ENCODE measurements around the gene SLC6A11.

The SLC6A11 gene

DNA sequence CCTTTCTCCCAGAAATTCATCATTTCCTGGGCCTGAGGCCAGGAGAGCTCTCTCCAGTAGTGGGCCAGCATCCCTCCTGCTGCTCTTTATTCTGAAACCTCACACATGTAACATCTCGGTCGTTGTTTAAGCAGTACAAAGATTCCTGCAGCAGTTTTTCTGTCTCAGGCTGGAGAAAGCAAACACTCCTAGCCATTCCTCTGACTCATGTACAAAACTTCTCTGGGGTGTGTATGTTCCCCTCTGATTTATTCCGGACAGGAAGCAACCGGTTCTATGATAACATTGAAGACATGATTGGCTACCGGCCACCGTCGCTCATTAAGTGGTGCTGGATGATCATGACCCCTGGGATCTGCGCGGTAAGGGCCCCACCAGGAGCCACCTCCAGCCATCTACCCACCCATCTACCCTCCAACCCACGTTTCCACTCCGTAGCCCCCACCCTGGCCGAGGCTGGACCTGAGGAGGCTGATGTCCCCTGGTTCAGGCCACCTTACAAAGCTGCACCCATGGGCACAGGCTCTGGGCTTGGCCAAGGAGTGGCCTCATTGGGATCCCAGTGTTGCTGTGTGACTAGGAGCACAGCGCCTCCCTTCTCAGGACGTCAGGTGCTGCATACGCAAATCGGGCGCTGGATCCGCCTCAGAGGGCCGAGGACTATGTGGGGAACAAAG lies 117.9 kb downstream of the SLC6A11 start:
- no peak for DNase-seq

DNA sequence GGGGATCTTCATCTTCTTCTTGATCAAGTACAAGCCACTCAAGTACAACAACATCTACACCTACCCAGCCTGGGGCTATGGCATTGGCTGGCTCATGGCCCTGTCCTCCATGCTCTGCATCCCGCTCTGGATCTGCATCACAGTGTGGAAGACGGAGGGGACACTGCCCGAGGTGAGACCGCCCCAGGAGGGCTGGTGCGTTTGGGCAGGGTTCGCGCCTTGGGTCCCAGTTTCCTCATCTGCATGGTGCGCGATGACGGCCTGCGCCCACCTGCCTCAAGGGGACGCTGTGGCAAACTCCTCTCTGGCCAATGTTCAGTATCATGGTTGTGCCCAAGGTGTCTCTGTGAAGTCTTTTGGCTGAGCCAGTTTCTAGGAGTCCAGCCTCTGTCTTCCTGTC lies 119.0 kb downstream of the SLC6A11 start:
- DNase-seq, result no peak

DNA sequence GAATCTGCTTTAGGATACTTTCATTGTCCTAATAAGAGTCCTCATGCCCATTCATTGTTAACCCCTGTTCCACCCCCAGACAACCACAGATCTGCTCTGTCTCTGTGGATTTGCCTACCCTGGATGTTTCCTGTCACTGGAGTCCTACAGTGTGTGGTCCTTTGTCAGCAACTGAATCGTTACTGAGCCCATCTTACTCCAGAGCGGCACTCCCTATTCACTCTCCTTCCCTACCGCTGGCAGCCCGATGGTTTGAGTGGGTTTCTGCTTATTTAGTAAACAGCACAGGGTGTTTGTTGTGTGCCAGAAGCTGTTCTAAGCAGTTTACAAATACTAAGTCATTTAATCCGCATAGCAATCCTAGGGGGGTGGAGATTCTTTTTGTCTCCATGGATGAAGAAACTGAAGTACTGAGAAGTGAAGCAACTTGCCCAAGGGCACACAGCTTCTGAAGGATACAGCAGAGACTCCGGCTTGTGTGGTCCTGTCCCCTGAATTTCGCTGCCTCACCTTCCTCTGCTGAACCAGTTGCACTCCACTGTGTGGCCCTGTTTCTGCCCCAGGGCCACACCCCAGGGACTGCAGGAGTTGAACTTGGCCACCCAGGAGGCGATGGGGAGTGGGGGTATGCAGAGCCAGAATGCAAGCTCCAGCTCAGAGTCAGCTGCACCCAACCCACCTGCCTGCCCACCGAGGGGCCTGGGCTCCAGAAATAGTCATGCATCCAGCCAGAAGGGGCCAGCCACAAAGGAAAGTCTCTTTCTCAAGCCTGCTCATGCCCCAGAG lies 120.0 kb downstream of the SLC6A11 start:
- DNase-seq, result no peak

DNA sequence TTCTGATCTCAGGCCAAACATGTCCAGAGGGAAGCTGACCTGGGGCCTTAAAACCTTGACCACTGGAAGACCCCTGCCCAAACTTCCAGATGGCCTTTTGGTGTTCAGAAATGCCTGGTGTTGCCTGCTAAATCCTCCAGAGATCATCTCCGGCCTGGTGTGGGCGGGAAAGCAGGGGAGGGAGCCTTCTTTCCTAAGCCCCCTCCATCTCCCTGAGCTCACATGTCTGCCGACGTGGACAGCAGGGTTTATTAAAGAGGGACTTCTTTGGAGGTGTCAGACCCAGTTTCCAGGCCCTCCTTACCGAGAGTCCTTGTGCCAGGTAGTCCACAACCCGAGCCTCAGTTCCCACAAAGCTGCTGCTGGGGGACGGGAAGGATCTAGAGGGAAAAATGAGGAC lies 120.7 kb downstream of the SLC6A11 start:
- no peak for DNase-seq

DNA sequence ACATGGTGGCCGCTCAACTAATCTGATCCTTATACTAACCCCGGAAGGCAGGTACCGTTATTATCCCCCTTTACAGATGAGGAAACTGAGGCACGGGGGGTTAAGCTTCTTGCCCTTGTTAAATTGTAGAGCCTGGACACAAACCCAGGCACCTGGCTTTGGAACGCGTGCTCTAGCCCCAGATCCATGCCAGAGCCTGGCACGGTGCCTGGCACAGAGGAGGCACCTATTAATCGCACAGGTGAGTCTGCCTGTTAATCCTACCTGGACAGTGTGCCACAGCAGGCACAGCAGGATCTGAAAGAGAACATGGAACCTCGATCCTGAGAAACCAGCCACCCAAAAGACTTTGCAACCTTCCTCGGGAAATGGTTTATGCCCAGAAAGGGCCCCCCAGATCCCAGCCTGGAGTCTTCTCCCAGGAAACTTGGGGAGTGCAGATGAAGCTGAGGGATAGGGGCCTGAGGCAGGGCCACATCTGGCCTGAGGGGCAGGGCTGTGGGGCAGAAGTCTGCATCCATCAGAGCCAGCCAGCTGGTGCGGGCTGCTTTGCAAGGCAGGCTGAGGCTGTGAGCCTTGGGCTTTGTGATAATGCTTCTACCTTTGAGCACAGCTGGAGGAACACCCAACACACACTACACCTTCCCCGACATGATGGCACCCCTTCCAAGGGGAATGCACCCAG lies 121.3 kb downstream of the SLC6A11 start:
- no peak for DNase-seq

DNA sequence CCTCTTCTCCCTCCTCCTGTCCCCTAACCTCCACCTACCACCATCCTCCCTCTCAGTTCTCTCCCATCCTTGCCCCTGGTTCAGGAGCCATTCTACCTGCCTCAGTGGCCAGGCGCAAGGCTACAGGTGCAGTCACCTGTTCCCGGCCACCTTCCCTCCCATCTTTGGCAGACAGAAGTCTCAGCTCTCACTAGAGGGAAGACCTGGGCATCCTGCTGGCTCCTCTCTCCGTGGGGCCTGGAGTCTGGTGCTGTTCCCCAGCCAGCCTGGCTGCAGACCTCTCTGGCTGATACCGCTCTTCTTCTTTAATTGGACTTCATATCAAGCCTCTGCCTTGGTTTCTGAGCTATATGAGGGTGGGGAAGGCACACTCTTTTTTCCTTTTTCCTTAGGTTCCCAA lies 123.5 kb downstream of the SLC6A11 start:
- DNase-seq, result no peak

DNA sequence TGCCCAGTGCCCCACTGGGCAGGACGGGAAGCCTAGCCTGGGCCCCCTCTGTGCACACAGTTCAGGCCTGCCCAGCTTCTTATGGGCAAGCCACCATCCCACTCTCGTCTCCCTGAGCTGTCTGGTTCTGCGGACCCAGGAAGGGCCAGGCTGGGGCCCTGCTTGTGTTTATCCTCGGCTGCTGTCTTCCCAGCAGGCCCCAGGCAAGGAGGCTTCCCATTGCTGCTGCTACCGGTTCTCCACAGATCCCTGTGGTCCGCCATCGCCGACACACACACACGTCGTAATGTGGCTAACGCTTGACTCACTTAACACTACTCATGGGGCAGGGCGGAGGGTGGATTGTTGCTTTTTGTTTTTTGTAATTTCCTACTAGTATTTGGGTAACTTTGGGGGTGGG lies 124.1 kb downstream of the SLC6A11 start:
- no peak for DNase-seq

DNA sequence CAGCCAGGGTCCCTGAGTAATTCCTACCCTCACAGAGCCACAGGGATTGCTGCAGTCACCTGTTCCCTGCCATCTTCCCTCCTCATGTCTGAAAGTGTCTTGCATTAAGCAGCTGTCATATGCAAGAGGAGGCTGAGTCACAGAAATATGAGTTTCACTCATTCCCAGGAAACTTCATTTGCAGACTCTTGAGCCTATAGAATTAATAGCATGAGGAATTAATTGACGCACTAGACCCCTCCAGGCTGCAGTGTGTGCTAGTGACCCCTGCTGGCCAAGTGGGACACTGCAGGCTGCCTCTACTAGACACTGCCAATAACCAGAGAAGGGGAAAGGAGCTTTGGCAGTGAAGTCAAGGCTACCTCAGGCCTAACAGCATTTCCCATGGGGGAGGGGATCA lies 125.9 kb downstream of the SLC6A11 start:
- no peak for DNase-seq

DNA sequence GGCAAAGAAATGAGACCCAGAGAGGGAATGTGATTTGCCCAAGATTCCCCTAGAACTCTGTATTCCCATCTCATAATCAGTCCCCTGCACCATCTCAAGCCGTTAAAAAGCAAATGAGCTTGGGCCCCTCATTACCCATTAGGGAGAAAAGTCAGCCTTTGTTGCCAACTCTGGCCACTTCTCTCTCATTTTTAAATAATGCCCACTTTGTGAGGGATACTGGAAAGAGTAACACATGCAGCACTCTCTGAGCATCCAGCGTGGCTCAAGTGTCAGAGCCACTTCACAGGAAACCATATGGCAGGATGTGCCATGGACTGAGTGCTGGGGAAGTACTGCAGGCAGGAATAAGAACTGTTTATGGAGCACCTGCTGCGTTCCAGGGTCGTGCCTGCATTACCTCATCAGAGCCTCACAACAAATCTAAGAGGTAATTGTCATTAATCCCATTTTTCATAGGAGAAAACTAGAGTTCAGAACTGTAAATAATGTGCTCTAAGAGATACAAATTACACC lies 126.7 kb downstream of the SLC6A11 start:
- DNase-seq, result no peak

DNA sequence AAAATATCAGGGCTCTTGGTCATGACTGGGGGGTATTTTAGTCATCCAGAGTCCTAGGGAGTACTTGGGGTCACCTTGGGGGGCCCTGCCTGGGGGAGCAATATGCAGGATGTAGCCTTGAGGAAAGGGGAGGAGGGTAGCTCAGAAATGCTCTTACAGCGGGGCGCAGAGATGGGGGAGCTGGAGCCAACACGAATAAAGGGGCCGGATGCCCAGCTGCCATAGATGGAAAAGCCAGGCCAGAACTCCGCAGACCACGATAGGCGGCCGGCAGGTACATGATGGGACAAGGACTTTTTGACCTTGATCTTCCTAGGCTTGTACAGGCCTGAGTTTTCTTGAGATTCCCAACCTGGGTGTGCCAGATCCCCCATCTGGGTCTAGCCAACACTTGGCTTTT lies 128.8 kb downstream of the SLC6A11 start:
- DNase-seq, result no peak

DNA sequence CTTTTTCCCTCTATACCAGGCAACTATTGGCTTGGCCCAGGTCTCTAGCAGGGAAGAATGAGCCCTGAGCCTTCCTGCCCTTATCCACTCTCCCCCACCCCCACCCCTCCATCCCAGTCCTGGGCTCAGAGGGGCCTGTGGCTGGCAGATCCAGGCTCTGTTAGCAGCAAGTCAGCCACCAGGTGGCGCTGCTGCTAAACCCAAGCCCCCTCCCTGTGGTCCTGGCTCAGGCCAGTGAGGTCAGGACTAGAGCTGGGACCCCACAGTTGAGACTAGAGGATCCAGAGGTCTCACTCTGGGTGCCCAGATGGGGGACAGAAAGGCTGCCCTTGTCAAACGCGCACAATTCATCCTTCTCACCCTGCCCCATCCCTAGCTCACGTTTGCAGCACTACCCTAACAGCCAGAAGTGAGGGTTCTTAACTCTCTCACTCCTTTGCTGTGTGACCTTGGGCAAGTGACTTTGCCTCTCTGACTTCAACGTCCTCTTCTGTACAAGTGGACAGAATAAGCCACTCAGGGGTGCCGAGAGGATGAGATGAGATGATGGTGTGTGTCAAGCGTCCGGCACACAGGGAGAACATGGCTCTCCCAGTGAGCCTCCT lies 129.8 kb downstream of the SLC6A11 start:
- DNase-seq, result no peak

DNA sequence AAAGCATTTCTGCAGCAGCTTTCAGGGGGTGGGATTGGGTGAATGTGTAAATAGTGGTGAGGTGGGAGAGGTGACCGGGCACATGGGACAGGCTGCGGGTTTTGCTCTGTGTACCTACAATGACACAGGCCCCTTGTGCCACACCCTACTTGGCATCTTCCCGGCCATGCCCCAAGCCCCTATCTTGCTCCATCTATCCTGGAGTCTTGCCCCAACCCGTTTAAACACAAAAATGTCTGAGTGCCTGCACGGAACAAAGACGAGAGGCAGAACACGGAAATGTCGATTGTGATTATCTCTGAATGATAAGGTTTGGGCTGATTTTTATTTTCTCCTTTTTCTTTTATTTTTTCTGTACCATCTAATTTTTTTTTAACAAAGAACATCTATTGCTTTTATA lies 130.5 kb downstream of the SLC6A11 start:
- DNase-seq, result no peak

DNA sequence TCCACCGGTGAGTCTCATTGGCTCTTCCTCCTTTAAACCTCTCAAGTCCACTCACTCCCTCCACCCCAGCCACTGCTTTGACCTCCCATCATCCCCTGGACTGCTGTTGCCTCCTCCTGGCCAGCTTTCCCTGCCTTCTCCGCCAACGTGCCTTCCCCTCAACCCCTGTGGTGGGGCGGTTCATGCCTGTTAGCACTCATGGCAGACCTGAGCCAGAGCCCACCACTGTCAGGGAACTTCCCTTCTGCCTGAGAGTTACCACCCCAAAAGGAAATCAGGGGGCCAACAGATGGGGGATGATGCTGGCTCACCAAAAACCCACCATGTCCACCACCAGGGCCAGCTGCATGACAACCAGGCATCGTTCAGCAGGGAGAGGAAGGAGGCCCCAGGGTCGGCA lies 132.3 kb downstream of the SLC6A11 start:
- DNase-seq, result no peak

DNA sequence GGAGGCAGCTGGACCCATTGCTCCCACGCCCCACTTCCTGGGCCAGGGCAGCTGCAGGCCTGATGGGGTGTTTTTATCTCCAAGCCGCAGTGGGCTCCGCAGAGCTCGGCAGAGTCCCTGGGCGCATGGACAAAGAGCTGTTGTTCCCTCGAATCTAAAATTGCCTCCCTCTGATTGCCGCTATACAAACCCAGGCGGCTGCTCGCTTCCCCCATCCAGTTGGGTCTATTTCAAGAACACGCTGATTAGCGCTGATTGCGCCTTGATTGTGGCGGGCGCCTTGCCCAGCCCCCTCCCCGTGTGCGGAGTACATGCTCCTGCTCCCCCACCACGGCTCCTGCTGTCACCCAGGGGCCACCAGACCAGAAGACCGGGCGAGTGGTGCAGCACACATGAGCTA lies 133.2 kb downstream of the SLC6A11 start:
- DNase-seq, result no peak

DNA sequence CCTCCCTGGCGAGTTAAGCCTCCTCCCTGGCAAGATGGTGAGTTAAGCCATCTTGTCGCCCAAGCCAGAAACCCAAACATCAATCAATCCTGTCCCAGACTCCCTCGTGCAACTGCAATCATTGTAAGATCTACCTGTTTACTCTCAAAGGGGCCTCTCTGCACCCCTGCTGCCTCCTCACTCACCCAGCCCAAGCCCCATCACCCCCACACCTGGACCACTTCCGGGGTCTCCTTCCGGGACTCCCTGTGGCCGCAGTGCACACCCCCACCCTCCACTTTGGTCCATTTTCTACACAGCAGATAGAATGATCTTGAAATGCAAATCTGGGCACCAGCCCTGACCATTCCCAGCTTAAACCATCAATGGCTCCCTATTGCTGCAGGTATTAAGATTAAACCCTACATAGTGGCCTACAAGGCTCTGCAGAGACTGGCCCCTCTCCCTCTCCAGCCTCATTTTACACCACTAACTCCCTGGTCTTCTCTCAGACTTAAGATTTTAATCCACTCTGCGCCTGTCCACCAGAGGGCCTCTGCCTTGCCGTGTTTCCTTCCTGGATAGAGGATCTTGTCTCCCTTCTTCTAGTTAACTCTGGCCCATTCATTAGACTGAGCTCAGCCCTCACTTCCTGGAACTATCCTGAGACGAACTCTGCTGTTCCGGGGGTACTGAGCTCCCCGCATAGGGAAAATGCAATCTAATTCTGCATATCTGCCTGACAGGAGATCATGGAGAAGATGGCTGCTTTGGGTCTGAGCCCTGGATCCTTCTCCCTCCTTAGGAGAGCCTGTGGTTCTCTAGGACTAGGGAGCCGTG lies 134.7 kb downstream of the SLC6A11 start:
- no peak for DNase-seq

DNA sequence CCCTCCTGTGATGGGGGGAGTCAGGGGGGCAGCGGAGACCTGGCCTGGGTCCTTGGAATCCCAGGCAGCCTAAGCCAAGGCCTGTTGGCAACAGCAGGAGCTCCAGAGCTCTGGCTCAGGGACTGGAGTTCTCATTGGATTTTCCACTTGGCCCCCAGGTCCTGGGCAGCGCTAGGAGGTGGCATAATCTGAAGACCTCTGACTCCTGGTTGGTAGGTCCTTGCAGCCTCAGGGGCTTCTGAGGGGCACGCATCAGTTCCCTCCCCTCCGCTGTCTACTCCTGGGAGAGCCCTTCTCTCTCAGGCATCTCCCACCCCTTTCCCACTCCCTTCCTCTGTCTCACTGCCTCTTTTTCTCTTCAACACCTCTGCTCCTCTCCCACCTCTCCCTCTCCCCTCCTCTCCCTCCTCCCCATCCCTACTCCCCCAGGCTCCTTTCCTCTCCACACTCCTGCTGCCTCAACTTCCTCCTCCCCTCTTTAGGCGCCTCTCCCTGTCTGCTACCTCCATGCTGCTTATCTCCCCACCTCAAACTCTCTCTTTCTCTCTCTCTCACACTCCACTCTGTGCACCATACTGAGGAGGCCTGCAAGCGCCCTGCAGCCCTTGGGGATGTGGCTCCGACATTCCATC lies 135.4 kb downstream of the SLC6A11 start:
- no peak for DNase-seq

DNA sequence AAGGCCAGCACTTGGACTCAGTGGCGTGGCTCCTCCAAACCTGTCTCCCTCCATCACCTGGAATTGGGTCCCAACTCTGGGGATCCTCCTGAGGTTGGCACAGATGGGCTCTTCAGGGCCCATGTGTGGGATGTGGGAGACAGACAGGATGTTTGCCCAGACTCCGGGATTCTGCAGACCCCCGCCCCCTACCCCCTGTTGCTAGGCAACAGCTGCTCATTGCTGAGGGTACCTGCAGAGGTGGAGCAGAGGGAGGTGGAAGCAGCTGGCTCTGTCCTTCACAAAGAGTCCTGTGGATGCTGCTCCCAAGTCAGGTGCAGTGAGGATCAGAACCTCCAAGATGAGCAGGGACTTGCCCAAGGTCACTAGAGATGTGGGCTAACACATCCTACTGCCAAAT lies 136.5 kb downstream of the SLC6A11 start:
- no peak for DNase-seq

DNA sequence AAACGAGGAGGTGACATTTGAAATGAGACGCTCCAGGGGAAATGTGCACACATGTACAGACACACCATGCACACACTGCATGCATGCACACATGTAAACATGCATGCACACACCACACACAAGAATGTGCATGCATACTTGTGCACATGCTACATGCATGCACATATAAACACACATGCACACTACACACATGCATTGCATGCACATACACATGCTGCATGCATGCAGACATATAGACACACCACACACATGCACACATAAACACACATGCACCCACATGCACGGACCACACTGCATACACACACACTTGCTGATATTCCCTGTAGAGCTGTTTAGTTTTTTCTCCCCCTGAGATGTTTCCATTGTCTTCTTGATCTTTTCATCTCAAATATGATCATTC lies 138.7 kb downstream of the SLC6A11 start:
- DNase-seq, result no peak

DNA sequence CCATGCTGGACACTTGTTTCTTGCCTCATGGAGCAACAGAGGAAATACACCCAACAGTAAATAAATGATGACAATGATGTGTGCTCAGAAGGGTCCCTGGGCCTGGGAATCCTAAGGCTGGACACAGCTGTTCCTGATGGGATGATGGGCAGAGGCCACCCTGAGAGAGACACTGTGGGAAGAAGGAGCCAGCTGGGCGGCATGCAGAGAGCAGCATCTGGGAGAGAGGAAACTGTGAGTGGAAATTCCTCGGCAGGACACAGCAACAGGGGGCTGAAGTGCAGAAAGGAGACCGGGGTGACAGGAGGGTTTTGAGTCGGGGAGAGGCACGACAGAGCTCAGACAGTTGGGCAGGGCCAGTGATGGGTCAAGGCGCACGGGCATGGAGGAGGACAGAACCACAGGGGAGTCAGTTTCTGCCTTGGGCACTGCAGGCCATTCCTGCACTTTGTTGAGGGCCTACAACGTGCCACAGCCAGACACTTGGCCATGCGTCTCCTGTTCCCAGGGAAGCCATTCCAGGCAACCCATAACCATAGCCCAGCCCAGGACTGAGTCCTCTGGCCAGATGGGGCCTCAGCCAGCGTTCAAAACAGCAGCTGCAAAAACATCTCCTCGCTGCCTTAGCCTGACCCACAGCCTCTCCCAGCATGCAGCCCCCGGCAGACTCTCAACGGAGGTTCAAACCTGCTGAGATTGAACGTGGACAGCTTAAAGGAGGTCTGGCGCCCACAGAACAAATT lies 139.9 kb downstream of the SLC6A11 start:
- no peak for DNase-seq

DNA sequence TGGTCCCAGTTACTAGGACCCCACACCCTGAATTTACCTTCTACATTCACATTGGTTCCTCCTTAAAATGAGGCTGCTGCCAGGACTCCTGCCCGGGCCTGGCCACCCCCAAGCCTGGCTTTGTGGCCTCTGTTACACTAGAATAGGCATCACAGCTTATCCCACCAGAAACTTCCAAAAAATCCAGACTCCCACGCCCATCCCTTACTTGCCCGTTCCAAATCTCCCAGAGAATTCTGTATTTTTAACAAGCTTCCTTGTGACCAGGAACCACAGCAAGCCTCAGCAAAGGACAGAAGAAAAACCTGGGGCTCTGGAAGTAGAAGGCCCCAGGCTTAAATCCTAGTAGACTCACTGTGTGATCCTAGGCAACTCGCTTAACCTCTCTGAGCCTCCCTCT lies 140.5 kb downstream of the SLC6A11 start:
- no peak for DNase-seq

DNA sequence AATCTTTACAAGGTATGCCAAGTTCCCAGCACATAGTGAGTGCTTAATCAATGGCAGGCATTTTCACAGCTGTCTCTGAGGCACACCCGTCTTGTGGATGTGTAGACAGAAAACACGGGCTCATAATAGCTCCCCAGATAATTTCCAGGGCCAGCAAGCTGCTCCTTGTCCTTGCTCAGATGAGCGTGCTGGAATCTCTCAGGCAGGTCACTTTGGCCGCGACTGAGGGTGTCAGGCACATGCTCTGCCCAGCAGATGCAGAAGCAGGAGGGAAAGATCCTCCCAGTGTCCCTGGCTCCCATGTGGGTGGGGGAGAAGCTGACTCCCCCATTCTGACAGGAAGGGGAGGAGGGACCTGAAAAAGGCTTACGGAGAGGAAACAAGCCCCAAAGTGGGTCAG lies 141.0 kb downstream of the SLC6A11 start:
- DNase-seq, result no peak

Data from DMS79 (cell line).